Erythroblast (primary cell): ENCODE measurements around the gene TRPC4.

Experiments
- GATA1 ChIP-seq: IDR thresholded peaks from 2 replicates; pipeline ENCODE4 v1.6.1; 2011; ENCODE audit warnings: low read depth, mild to moderate bottlenecking, control low read depth, low read length, moderate library complexity
- POLR2A ChIP-seq: IDR thresholded peaks from 2 replicates; pipeline ENCODE4 v1.6.1; 2011; ENCODE audit warnings: mild to moderate bottlenecking, low read length

GRCh38 chr13:37918116-37918714 lies 48.6 kb upstream of the TRPC4 start:
- TF ChIP-seq POLR2A (no peak), GATA1 (no peak)
